HG02642 (cell line): ENCODE measurements around the gene FADS1.

Experiments
- ATAC-seq: cut with Tn5 transposase; IDR thresholded peaks from one replicate; pipeline ENCODE4 v1.9.1; 2021; ENCODE audit warnings: mild to moderate bottlenecking; ENCODE audit not compliant: unreplicated experiment, poor library complexity

FADS1 gene

GRCh38 chr11:61766353-61766841, 50.4 kb downstream of the FADS1 start:
- ATAC-seq: no peak

- ATAC-seq: no peak
These were observed 51.1 kb downstream of the FADS1 start for GRCh38 chr11:61765550-61766253.

- no peak for ATAC-seq
These were observed 52.1 kb downstream of the FADS1 start for GRCh38 chr11:61764606-61765260.

- no peak for ATAC-seq
These were observed 52.7 kb downstream of the FADS1 start for GRCh38 chr11:61763930-61764605.

- ATAC-seq: no peak
These were observed 54.0 kb downstream of the FADS1 start for GRCh38 chr11:61762798-61763197.

GRCh38 chr11:61762223-61762615, 54.6 kb downstream of the FADS1 start:
- no peak for ATAC-seq

- no peak for ATAC-seq
These were observed 55.2 kb downstream of the FADS1 start for GRCh38 chr11:61761440-61762222.

- ATAC-seq: no peak
These were observed 55.9 kb downstream of the FADS1 start for GRCh38 chr11:61760946-61761345.

GRCh38 chr11:61757213-61757862, 59.5 kb downstream of the FADS1 start:
- ATAC-seq: no peak

- no peak for ATAC-seq
These were observed 60.2 kb downstream of the FADS1 start for GRCh38 chr11:61756452-61757212.

- no peak for ATAC-seq
These were observed 60.7 kb downstream of the FADS1 start for GRCh38 chr11:61756147-61756451.

- ATAC-seq: no peak
These were observed 62.0 kb downstream of the FADS1 start for GRCh38 chr11:61754534-61755482.

- ATAC-seq: no peak
These were observed 63.1 kb downstream of the FADS1 start for GRCh38 chr11:61753672-61754071.

GRCh38 chr11:61752925-61753521, 63.8 kb downstream of the FADS1 start:
- no peak for ATAC-seq

- no peak for ATAC-seq
These were observed 64.5 kb downstream of the FADS1 start, which contains the start of gene MYRF for GRCh38 chr11:61752117-61752924. Gene MYRF (plus strand): TSS chr11:61752636. CDS start chr11:61752745, 109 bp downstream.

- no peak for ATAC-seq
These were observed 65.4 kb downstream of the FADS1 start for GRCh38 chr11:61751384-61751783.

GRCh38 chr11:61750631-61751273, 66.1 kb downstream of the FADS1 start:
- ATAC-seq: no peak
